Effector memory CD8-positive, alpha-beta T cell (primary cell): ENCODE results near the gene AMH.
"Not testable (repeated sequence)": the region's sequence is repeated elsewhere in the genome, so short reads cannot be mapped to it uniquely, and the experiment has no call there.

Source experiments
- ATAC-seq: fragments of 150-1000 bp; cut with Tn5 transposase; replicated peaks from 2 replicates; pipeline ENCODE4 v1.10.0; 2021; ENCODE audit warnings: mild to moderate bottlenecking, moderate library complexity
- DNase-seq, 3 experiments: peaks; one replicate each; pipeline ENCODE4 v3.0.0; 2021
- H3K27ac Mint-ChIP-seq, 2 donors: one replicate each; pipeline ENCODE4 v1.8.0; 2022; ENCODE audit warnings: mild to moderate bottlenecking in 2 of 2, mixed read lengths in 2 of 2, moderate library complexity in 2 of 2
- H3K27me3 Mint-ChIP-seq, 2 donors: one replicate each; pipeline ENCODE4 v1.8.0; 2022; ENCODE audit warnings: mixed read lengths in 2 of 2
- H3K36me3 Mint-ChIP-seq: one replicate; pipeline ENCODE4 v1.8.0; 2022; ENCODE audit warnings: mild to moderate bottlenecking, moderate library complexity, mixed read lengths; ENCODE audit not compliant: insufficient read depth
- H3K4me1 Mint-ChIP-seq, 2 donors: one replicate each; pipeline ENCODE4 v1.8.0; 2022; ENCODE audit warnings: low read depth in 2 of 2, mixed read lengths in 2 of 2
- H3K4me3 Mint-ChIP-seq, 2 donors: one replicate each; pipeline ENCODE4 v1.8.0; 2022; ENCODE audit warnings: mild to moderate bottlenecking in 2 of 2, mixed read lengths in 2 of 2, moderate library complexity in 2 of 2
- H3K9me3 Mint-ChIP-seq, 2 donors: one replicate each; pipeline ENCODE4 v1.8.0; 2022; ENCODE audit warnings: mixed read lengths in 2 of 2

AMH gene

GRCh38 chr19:2278459-2279158, 29.5 kb downstream of the AMH start:
- ATAC-seq = no peak
- Mint-ChIP-seq H3K36me3 (peaks cover 88% of the 10 kb centered on the region), H3K4me3 (peak overlapping the region in 1 of 2 donors; percentile 53), H3K4me1 (peaks cover 24 to 29% of the 10 kb centered on the region in 2 donors), H3K9me3 (no peaks in the 10 kb centered on the region), H3K27me3 (no peaks in the 10 kb centered on the region), H3K27ac (peak overlapping the region; percentile 52 to 90)
- DNase-seq = no peak

- Mint-ChIP-seq H3K9me3 (no peaks in the 10 kb centered on the region), H3K27me3 (no peaks in the 10 kb centered on the region), H3K4me1 (peaks cover 15 to 16% of the 10 kb centered on the region in 2 donors), H3K36me3 (peaks cover 85% of the 10 kb centered on the region), H3K27ac (peak overlapping the region in 1 of 2 donors; percentile 67), H3K4me3 (peak overlapping the region in 1 of 2 donors; percentile 5)
- DNase-seq (no peak), ATAC-seq (no peak)
These were observed 31.6 kb downstream of the AMH start for GRCh38 chr19:2280633-2281264.

- not testable (repeated sequence) for DNase-seq, ATAC-seq, H3K9me3 Mint-ChIP-seq, H3K27me3 Mint-ChIP-seq
- Mint-ChIP-seq H3K27ac (peak overlapping the region; percentile 89 to 90), H3K36me3 (peaks cover 86% of the 10 kb centered on the region), H3K4me1 (peaks cover 15 to 16% of the 10 kb centered on the region in 2 donors), H3K4me3 (peak overlapping the region; percentile 81 to 84)
These were observed 32.3 kb downstream of the AMH start for GRCh38 chr19:2281265-2282061.

- DNase-seq = peak in 2 of 3 experiments; percentile 38 to 45
- Mint-ChIP-seq H3K27me3 (no peaks in the 10 kb centered on the region), H3K27ac (peak within 1 kb of the TSS; percentile 89 to 90), H3K9me3 (no peaks in the 10 kb centered on the region), H3K36me3 (peaks cover 83% of the 10 kb centered on the region), H3K4me1 (peaks cover 14 to 16% of the 10 kb centered on the region in 2 donors), H3K4me3 (peak within 1 kb of the TSS; percentile 81 to 84)
- peak; percentile 66 for ATAC-seq
These were observed 33.1 kb downstream of the AMH start, which contains the start of gene PEAK3 for GRCh38 chr19:2282062-2282861. TSS of gene PEAK3 (minus strand) at chr19:2282175. CDS start at chr19:2280931, 1,244 bp downstream.

- no peak for ATAC-seq
- H3K27me3 Mint-ChIP-seq = no peaks in the 10 kb centered on the region
- H3K4me1 Mint-ChIP-seq = peaks cover 13 to 16% of the 10 kb centered on the region in 2 donors
- DNase-seq = no peak
- H3K4me3 Mint-ChIP-seq = peak overlapping the region; percentile 81 to 84
- H3K27ac Mint-ChIP-seq = peak overlapping the region; percentile 89 to 90
- H3K36me3 Mint-ChIP-seq = peaks cover 78% of the 10 kb centered on the region
- H3K9me3 Mint-ChIP-seq = no peaks in the 10 kb centered on the region
These were observed 33.7 kb downstream of the AMH start for GRCh38 chr19:2282862-2283237.

GRCh38 chr19:2283835-2284507, 34.8 kb downstream of the AMH start:
- Mint-ChIP-seq H3K27me3 (no peaks in the 10 kb centered on the region), H3K4me3 (no peak overlapping the region), H3K9me3 (no peaks in the 10 kb centered on the region), H3K27ac (peak overlapping the region; percentile 16 to 72), H3K36me3 (peaks cover 76% of the 10 kb centered on the region), H3K4me1 (peaks cover 23 to 25% of the 10 kb centered on the region in 2 donors)
- ATAC-seq = no peak
- DNase-seq = no peak

GRCh38 chr19:2286402-2287140, 37.4 kb downstream of the AMH start:
- H3K27ac Mint-ChIP-seq = peak overlapping the region in 1 of 2 donors; percentile 72
- peaks cover 81% of the 10 kb centered on the region for H3K36me3 Mint-ChIP-seq
- no peaks in the 10 kb centered on the region for H3K9me3 Mint-ChIP-seq
- H3K27me3 Mint-ChIP-seq = no peaks in the 10 kb centered on the region
- DNase-seq (no peak), ATAC-seq (no peak)
- H3K4me3 Mint-ChIP-seq = no peak overlapping the region
- H3K4me1 Mint-ChIP-seq = peaks cover 33 to 34% of the 10 kb centered on the region in 2 donors

GRCh38 chr19:2287585-2288337, 38.6 kb downstream of the AMH start:
- Mint-ChIP-seq H3K4me1 (peaks cover 25 to 27% of the 10 kb centered on the region in 2 donors), H3K27me3 (no peaks in the 10 kb centered on the region), H3K9me3 (no peaks in the 10 kb centered on the region), H3K27ac (peak overlapping the region; percentile 87 to 91), H3K36me3 (peaks cover 81% of the 10 kb centered on the region), H3K4me3 (peak overlapping the region in 1 of 2 donors; percentile 84)
- DNase-seq (no peak), ATAC-seq (no peak)

GRCh38 chr19:2288338-2288817, 39.3 kb downstream of the AMH start:
- H3K36me3 Mint-ChIP-seq = peaks cover 80% of the 10 kb centered on the region
- H3K9me3 Mint-ChIP-seq = no peaks in the 10 kb centered on the region
- H3K27me3 Mint-ChIP-seq = no peaks in the 10 kb centered on the region
- peaks cover 26 to 27% of the 10 kb centered on the region in 2 donors for H3K4me1 Mint-ChIP-seq
- no peak for DNase-seq
- H3K27ac Mint-ChIP-seq = peak overlapping the region; percentile 87 to 91
- peak overlapping the region; percentile 84 to 90 for H3K4me3 Mint-ChIP-seq
- ATAC-seq = no peak

GRCh38 chr19:2288818-2289713, 39.9 kb downstream of the AMH start:
- no peaks in the 10 kb centered on the region for H3K27me3 Mint-ChIP-seq
- peak overlapping the region; percentile 87 to 91 for H3K27ac Mint-ChIP-seq
- peak overlapping the region; percentile 84 to 90 for H3K4me3 Mint-ChIP-seq
- peak; percentile 15 for ATAC-seq
- DNase-seq = no peak
- peaks cover 30 to 32% of the 10 kb centered on the region in 2 donors for H3K4me1 Mint-ChIP-seq
- no peaks in the 10 kb centered on the region for H3K9me3 Mint-ChIP-seq
- H3K36me3 Mint-ChIP-seq = peaks cover 79% of the 10 kb centered on the region
